HL-60 (cell line): ENCODE measurements around the gene KIAA1217.
"Not testable (repeated sequence)": the region's sequence is repeated elsewhere in the genome, so short reads cannot be mapped to it uniquely, and the experiment has no call there.

Experiments used
- DNase-seq, 2 experiments: peaks; one replicate each; pipeline ENCODE4 v3.0.0-alpha.2; 2010 to 2020; ENCODE audit warnings: low read depth in 1 of 2, low spot score in 1 of 2
- H3K27ac ChIP-seq: fragments of 250-450 bp; sonication (Bioruptor Pico); replicated peaks from 2 replicates; pipeline ENCODE4 v1.5.1; 2020; ENCODE audit warnings: mild to moderate bottlenecking, moderate library complexity
- H3K27me3 ChIP-seq: fragments of 250-450 bp; sonication (Bioruptor Pico); 2 replicates; pipeline ENCODE4 v1.5.1; 2021; ENCODE audit warnings: mild to moderate bottlenecking, moderate library complexity; ENCODE audit not compliant: insufficient read depth, poor library complexity, severe bottlenecking
- H3K4me3 ChIP-seq: replicated peaks from 2 replicates; pipeline ENCODE4 v1.5.1; 2011; ENCODE audit warnings: mild to moderate bottlenecking, control low read depth, low read length; ENCODE audit not compliant: insufficient read depth
- CTCF ChIP-seq: IDR thresholded peaks from one replicate; pipeline ENCODE4 v1.5.1; 2011; ENCODE audit warnings: low read length, control low read depth, inconsistent platforms; ENCODE audit not compliant: insufficient read depth
- GABPA ChIP-seq: IDR thresholded peaks from 2 replicates; pipeline ENCODE4 v1.6.1; 2012; ENCODE audit warnings: low read depth
- POLR2AphosphoS5 ChIP-seq: IDR thresholded peaks from 2 replicates; pipeline ENCODE4 v1.6.1; 2012; ENCODE audit warnings: low read depth
- REST ChIP-seq: IDR thresholded peaks from 2 replicates; pipeline ENCODE4 v1.6.1; 2012; ENCODE audit warnings: low read depth; ENCODE audit not compliant: insufficient replicate concordance
- SPI1 ChIP-seq: IDR thresholded peaks from 2 replicates; pipeline ENCODE4 v1.6.1; 2012; ENCODE audit warnings: low read depth, mild to moderate bottlenecking, borderline replicate concordance

Gene KIAA1217

GRCh38 chr10:24442234-24442633 lies 233.3 kb downstream of the KIAA1217 start:
- Histone ChIP-seq H3K4me3 (no peak overlapping the region), H3K27me3 (no peaks in the 10 kb centered on the region), H3K27ac (no peak overlapping the region)
- TF ChIP-seq REST = no peak
- no peak for TF ChIP-seq GABPA
- TF ChIP-seq CTCF = no peak
- no peak for TF ChIP-seq SPI1
- TF ChIP-seq POLR2AphosphoS5 = no peak
- DNase-seq = no peak

- not testable (repeated sequence) for H3K4me3 ChIP-seq, H3K27ac ChIP-seq, H3K27me3 ChIP-seq, DNase-seq
Observed at GRCh38 chr10:24442641-24443174, 233.8 kb downstream of the KIAA1217 start.

GRCh38 chr10:24444337-24444736 lies 235.4 kb downstream of the KIAA1217 start:
- Histone ChIP-seq H3K4me3 (no peak overlapping the region), H3K27me3 (no peaks in the 10 kb centered on the region), H3K27ac (no peak overlapping the region)
- no peak for TF ChIP-seq GABPA
- TF ChIP-seq REST = no peak
- TF ChIP-seq CTCF = no peak
- TF ChIP-seq POLR2AphosphoS5 = no peak
- no peak for TF ChIP-seq SPI1
- no peak for DNase-seq

- not testable (repeated sequence) for H3K27ac ChIP-seq, H3K27me3 ChIP-seq, DNase-seq, H3K4me3 ChIP-seq
Observed at GRCh38 chr10:24445958-24446357, 237.0 kb downstream of the KIAA1217 start.

GRCh38 chr10:24446739-24447138 lies 237.8 kb downstream of the KIAA1217 start:
- Histone ChIP-seq H3K27me3 (no peaks in the 10 kb centered on the region), H3K4me3 (no peak overlapping the region), H3K27ac (no peak overlapping the region)
- DNase-seq = no peak
- no peak for TF ChIP-seq GABPA
- no peak for TF ChIP-seq POLR2AphosphoS5
- TF ChIP-seq SPI1 = no peak
- TF ChIP-seq CTCF = no peak
- no peak for TF ChIP-seq REST
